BJ (cell line): ENCODE results near the gene RRM2. TPM values are rescaled to one million over a fixed set of nuclear protein-coding genes. Genes with fewer than 3 reads are reported as not detected.

Source experiments
- CTCF ChIA-PET: fragments of 350-600 bp; formaldehyde crosslinking; extraction: SDS; loops from one replicate; lab custom pipeline; 2021; ENCODE audit warnings: antibody characterized with exemption, inconsistent platforms; lab: Yijun Ruan, JAX
- POLR2A ChIA-PET: fragments of 300-600 bp; sonication (Branson Sonifier 250); formaldehyde crosslinking; extraction: SDS; loops from one replicate; lab custom pipeline; 2021; ENCODE audit warnings: antibody characterized with exemption; lab: Charles Lee
- DNase-seq: peaks from one replicate; pipeline ENCODE4 v3.0.0-alpha.2; 2011; ENCODE audit warnings: low read depth
- H3K27me3 ChIP-seq: 2 replicates; pipeline ENCODE4 v1.6.0; 2011; ENCODE audit warnings: low read length; ENCODE audit not compliant: control insufficient read depth, insufficient read depth
- H3K36me3 ChIP-seq: 2 replicates; pipeline ENCODE4 v1.5.1; 2011; ENCODE audit warnings: low read length; ENCODE audit not compliant: control insufficient read depth, insufficient read depth
- H3K4me3 ChIP-seq: 2 replicates; pipeline ENCODE4 v1.5.1; 2011; ENCODE audit warnings: low read depth, mild to moderate bottlenecking, control low read depth, low read length
- CTCF ChIP-seq: IDR thresholded peaks from 2 replicates; pipeline ENCODE4 v1.5.1; 2011; ENCODE audit warnings: low read depth, mild to moderate bottlenecking, control low read depth, inconsistent platforms, low read length, moderate library complexity; ENCODE audit not compliant: insufficient read depth
- polyA plus RNA-seq: library from polyadenylated mRNA; depleted of rRNA; stranded (reverse); fragments of >200 nt; gene quantifications from 2 replicates; pipeline ENCODE4 v1.2.3, GENCODE V29; 2011

The RRM2 gene
- polyA plus RNA-seq, 1 experiment = 23.5 TPM

DNA sequence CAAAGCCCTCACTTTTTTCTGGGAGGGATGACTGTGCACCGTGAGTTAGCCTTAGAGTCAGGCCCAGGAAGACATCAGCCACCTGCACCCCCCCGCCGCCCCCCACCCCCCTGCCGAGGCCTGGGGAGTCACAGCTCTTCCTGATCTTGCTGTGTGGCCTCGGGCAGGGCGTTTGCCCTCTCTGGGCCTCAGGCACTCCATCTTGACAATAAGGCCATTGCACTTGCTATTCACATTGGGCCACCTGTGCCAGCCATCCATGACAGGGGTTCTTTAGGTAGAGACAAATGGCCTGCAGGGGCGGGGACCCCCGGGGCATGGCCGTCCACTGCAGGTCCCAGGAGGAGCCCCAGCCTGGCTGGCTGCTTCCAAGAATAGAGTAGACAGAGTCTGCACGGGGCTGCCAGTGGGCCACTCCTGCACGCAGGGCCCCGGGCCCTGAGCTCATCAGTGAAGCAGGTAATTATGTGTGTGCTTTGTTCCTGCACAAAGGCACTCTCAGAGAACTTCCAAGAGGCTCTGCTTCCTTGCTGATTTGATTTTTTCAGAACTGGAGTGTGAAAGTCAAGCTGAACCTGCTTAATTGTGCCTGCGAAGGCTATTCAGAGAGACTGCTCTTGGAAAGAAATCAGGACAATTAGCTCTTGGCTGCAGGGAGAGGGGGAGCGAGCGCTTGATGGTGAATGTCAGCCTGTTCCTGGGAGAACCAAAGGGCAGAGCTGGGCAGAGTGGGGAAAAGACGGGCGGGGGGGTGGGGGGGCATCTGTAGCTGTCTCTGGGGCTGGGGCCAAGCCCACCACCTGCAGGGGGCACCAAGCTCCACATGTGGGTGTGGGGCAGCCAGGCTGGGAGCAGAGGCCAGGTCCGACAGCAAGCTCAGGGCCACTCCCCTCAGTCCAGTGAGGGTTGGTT lies 40.3 kb downstream of the RRM2 start:
- POLR2A ChIA-PET = no interaction called here
- Histone ChIP-seq H3K4me3 (no peak overlapping the region), H3K36me3 (no peaks in the 10 kb centered on the region), H3K27me3 (no peaks in the 10 kb centered on the region)
- no peak for TF ChIP-seq CTCF
- CTCF ChIA-PET = interaction anchor here (0.9 kb wide), 1 partner anchor 38 kb away, joined by 3 read pairs; no protein-coding TSS in a partner anchor
- no peak for DNase-seq

DNA sequence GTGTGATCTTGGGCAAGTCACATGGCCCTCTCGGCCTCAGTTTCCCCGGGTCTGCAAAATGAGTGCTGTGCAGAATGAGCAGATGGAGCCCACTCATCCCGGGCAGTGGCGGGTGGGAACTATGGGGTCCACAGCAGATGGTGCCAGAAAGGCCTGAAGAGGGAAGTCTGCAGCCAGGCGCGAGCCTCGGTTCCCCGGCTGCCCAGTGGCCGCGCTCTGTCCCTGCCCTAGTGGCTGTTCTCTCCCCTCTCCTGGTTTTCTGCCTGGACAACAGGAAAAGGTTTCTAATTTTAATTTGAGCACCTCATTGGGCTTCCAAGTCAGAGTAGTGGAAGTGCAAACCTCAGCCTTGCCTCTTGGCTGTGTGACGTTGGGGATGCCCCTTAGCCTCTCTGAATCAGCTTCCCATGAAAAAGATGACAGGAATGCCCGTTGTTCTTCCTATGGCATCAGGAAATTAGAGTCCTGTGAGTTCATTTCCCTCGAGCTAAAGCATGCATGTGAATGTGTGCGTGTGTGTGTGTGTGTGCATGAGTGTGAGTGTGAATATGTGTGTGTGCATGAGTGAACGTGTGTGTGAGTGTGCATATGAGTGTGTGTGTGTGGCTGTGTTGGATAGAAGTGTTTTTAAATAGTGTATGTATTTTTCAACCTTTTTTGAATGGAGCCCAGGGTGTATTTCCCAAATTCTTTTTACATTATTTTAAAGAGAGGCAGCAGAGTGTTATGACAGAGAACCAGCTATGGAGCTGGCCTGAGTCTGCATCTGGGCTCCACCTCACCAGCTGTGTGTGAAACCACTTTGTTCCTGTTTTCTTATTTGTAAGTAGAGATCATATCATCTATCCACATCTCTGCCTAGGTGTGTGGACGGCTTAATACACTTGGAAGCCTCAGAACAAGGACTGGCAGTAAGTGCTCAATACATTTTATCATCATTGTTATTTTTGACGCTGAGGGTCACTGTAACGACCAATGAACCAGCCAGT lies 41.3 kb downstream of the RRM2 start:
- no peak for DNase-seq
- no peak for TF ChIP-seq CTCF
- CTCF ChIA-PET = interaction anchor here (0.9 to 1.8 kb wide), 2 partner anchors 39 to 102 kb away, joined by 3 read pairs; no protein-coding TSS in a partner anchor
- no peaks in the 10 kb centered on the region for H3K36me3 ChIP-seq
- no peaks in the 10 kb centered on the region for H3K27me3 ChIP-seq
- POLR2A ChIA-PET = no interaction called here
- no peak overlapping the region for H3K4me3 ChIP-seq

GRCh38 chr2:10164601-10165000 lies 42.1 kb downstream of the RRM2 start:
- CTCF ChIA-PET = interaction anchor here (0.7 to 1.8 kb wide), 2 partner anchors 101 to 141 kb away, joined by 3 read pairs; no protein-coding TSS in a partner anchor
- no peak for TF ChIP-seq CTCF
- POLR2A ChIA-PET = no interaction called here
- no peak overlapping the region for H3K4me3 ChIP-seq
- H3K36me3 ChIP-seq = no peaks in the 10 kb centered on the region
- no peak for DNase-seq
- H3K27me3 ChIP-seq = no peaks in the 10 kb centered on the region

DNA sequence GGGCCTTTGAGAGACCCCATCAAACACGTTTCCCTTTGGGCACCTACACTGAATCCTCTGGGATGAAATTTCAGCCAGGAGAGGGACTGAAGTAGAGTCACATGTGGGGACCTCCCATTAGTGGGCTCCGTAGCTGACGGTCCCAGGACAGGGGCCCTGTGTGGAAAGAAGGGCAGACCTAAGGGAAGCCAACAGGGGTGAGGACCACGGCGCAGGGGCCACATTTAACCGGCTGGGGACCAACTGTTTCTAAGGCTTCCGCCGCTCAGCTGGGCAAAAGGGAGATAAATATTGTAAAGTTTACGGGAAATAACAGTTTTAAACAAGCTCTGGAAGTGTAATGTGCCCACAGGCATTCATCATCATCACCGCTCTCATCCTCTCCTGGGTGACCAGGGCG lies 42.7 kb downstream of the RRM2 start:
- Histone ChIP-seq H3K27me3 (no peaks in the 10 kb centered on the region), H3K4me3 (no peak overlapping the region), H3K36me3 (no peaks in the 10 kb centered on the region)
- POLR2A ChIA-PET = no interaction called here
- CTCF ChIA-PET = interaction anchor here (0.7 to 1.8 kb wide), 2 partner anchors 100 to 141 kb away, joined by 3 read pairs; no protein-coding TSS in a partner anchor
- TF ChIP-seq CTCF = no peak
- DNase-seq = no peak
